Breast epithelium (tissue), 4 donors: ENCODE results near the gene EPO. TPM values are rescaled to one million over a fixed set of nuclear protein-coding genes. Genes with fewer than 3 reads are reported as not detected.

Source experiments
- DNase-seq, 2 donors: peaks; one replicate each; pipeline ENCODE4 v3.0.0-alpha.2; 2019; ENCODE audit warnings: low spot score in 2 of 2
- H3K27ac ChIP-seq, 2 donors: fragments of 200-600 bp; sonication (generic) in 1 of 2; one replicate each; pipeline ENCODE4 v1.5.1; 2016 to 2019; ENCODE audit warnings: mild to moderate bottlenecking in 1 of 2
- H3K27me3 ChIP-seq, 2 donors: fragments of 200-600 bp; sonication (generic) in 1 of 2; one replicate each; pipeline versions ENCODE4 v1.5.1 to v1.6.0; 2017 to 2019; ENCODE audit warnings: control low read depth in 1 of 2, mild to moderate bottlenecking in 1 of 2
- H3K36me3 ChIP-seq: fragments of 200-600 bp; one replicate; pipeline ENCODE4 v1.5.1; 2019
- H3K4me1 ChIP-seq, 2 donors: fragments of 200-600 bp; sonication (generic); one replicate each; pipeline ENCODE4 v1.5.1; 2016 to 2019; ENCODE audit warnings: control low read depth in 1 of 2
- H3K4me3 ChIP-seq, 3 donors: fragments of 200-600 bp; sonication (generic); 1 replicate in 2 of 3; 2 replicates in 1 of 3; pipeline ENCODE4 v1.5.1; 2016 to 2019; ENCODE audit warnings: mild to moderate bottlenecking in 3 of 3, moderate library complexity in 2 of 3
- H3K9me3 ChIP-seq, 2 donors: fragments of 200-600 bp; sonication (generic) in 1 of 2; one replicate each; pipeline ENCODE4 v1.5.1; 2016 to 2019; ENCODE audit warnings: control low read depth in 1 of 2
- CTCF ChIP-seq, 3 donors: fragments of 450-650 bp; IDR thresholded peaks; one replicate each; pipeline ENCODE4 v1.5.1; 2016 to 2017; ENCODE audit warnings: antibody characterized with exemption in 3 of 3, mild to moderate bottlenecking in 3 of 3, moderate library complexity in 3 of 3
- POLR2A ChIP-seq: fragments of 450-650 bp; IDR thresholded peaks from one replicate; pipeline ENCODE4 v1.6.1; 2016; ENCODE audit warnings: antibody characterized with exemption, mild to moderate bottlenecking, moderate library complexity
- POLR2AphosphoS5 ChIP-seq, 3 donors: sonication (generic); formaldehyde crosslinking; IDR thresholded peaks; one replicate each; pipeline ENCODE4 v1.6.1; 2017; ENCODE audit warnings: antibody characterized with exemption in 3 of 3
- intact Hi-C: fragments of 100-400 bp; cut with DNase I; formaldehyde crosslinking; loops from one replicate; pipeline ENCODE4 v1.15.1; 2023; ENCODE audit warnings: low total_unique reads
- total RNA-seq, 3 donors: library from RNA; depleted of rRNA; stranded (reverse); fragments of >200 nt; gene quantifications; one replicate each; pipeline ENCODE4 v1.1.0, GENCODE V29; 2016

Gene EPO
- total RNA-seq, 3 donors from 2014 or later: not detected

GRCh38 chr7:100680576-100681271 is 39.5 kb upstream of the EPO start:
- DNase-seq: no peak
- intact Hi-C loops: loop anchor here (10.0 kb wide), 1 partner anchor 106 kb away; the partner anchor contains the start of gene SAP25
- TF ChIP-seq POLR2AphosphoS5 (IDR thresholded peaks at IDR 0.05) (no peak), POLR2A (no peak), CTCF (IDR thresholded peaks at IDR 0.05) (no peak)
- Histone ChIP-seq H3K4me1 (no peaks in the 10 kb centered on the region), H3K27ac (peak overlapping the region in 1 of 2 donors; percentile 89), H3K27me3 (no peaks in the 10 kb centered on the region), H3K9me3 (no peaks in the 10 kb centered on the region), H3K36me3 (peaks cover 26% of the 10 kb centered on the region), H3K4me3 (no peak overlapping the region)

- TF ChIP-seq CTCF (IDR thresholded peaks at IDR 0.05) (no peak), POLR2AphosphoS5 (IDR thresholded peaks at IDR 0.05) (no peak), POLR2A (no peak)
- Histone ChIP-seq H3K4me1 (no peaks in the 10 kb centered on the region), H3K27ac (no peak overlapping the region), H3K36me3 (peaks cover 29% of the 10 kb centered on the region), H3K9me3 (no peaks in the 10 kb centered on the region), H3K27me3 (no peaks in the 10 kb centered on the region), H3K4me3 (no peak overlapping the region)
- DNase-seq: no peak
- intact Hi-C loops: loop anchor here (10.0 kb wide), 1 partner anchor 107 kb away; the partner anchor contains the start of gene SAP25
Observed at GRCh38 chr7:100681491-100682227, 38.6 kb upstream of the EPO start.

- Histone ChIP-seq H3K27me3 (no peaks in the 10 kb centered on the region), H3K27ac (peak overlapping the region in 1 of 2 donors; percentile 48), H3K4me1 (no peaks in the 10 kb centered on the region), H3K4me3 (no peak overlapping the region), H3K36me3 (peaks cover 35% of the 10 kb centered on the region), H3K9me3 (no peaks in the 10 kb centered on the region)
- intact Hi-C loops: loop anchor here (10.0 kb wide), 1 partner anchor 107 kb away; the partner anchor contains the start of gene SAP25
- DNase-seq: no peak
- TF ChIP-seq CTCF (IDR thresholded peaks at IDR 0.05): no peak
- TF ChIP-seq POLR2AphosphoS5 (IDR thresholded peaks at IDR 0.05): no peak
- TF ChIP-seq POLR2A: no peak
Observed at GRCh38 chr7:100682228-100682741, 38.0 kb upstream of the EPO start.

- H3K27me3 ChIP-seq: no peaks in the 10 kb centered on the region
- intact Hi-C loops: loop anchor here (10.0 kb wide), 1 partner anchor 108 kb away; the partner anchor contains the start of gene SAP25
- H3K4me1 ChIP-seq: no peaks in the 10 kb centered on the region
- H3K9me3 ChIP-seq: no peaks in the 10 kb centered on the region
- TF ChIP-seq POLR2AphosphoS5 (IDR thresholded peaks at IDR 0.05) (no peak), POLR2A (no peak), CTCF (IDR thresholded peaks at IDR 0.05) (no peak)
- peaks cover 35% of the 10 kb centered on the region for H3K36me3 ChIP-seq
- DNase-seq: no peak
- H3K4me3 ChIP-seq: no peak overlapping the region
- H3K27ac ChIP-seq: peak overlapping the region in 1 of 2 donors; percentile 48
Observed at GRCh38 chr7:100682991-100683658, 37.1 kb upstream of the EPO start.
